K562 (cell line): ENCODE results near the gene RPTOR. TPM values are rescaled to one million over a fixed set of nuclear protein-coding genes. Genes with fewer than 3 reads are reported as not detected.

Experiments used
- ATAC-seq: fragments of 200-7000 bp; cut with Tn5 transposase; 3 replicates; pipeline ENCODE4 v1.9.1; 2020; ENCODE audit warnings: moderate library complexity
- BruUV-seq: library from RNA; stranded (reverse); fragments of 400-500 nt; replicated peaks from 2 replicates; lab custom pipeline; 2021; lab: Mats Ljungman, UMichigan
- CTCF ChIA-PET: fragments of 300-600 bp; formaldehyde crosslinking; extraction: SDS; loops from one replicate; lab custom pipeline; 2021; ENCODE audit warnings: low intra/inter-chr PET ratio; lab: Yijun Ruan, JAX
- POLR2A ChIA-PET: fragments of 300-600, 350-650 bp; sonication (Branson Sonifier 250); formaldehyde crosslinking; extraction: SDS; loops from one replicate; lab custom pipeline; 2021; ENCODE audit warnings: antibody characterized with exemption, inconsistent platforms; lab: Yijun Ruan, JAX
- DNase-seq, 4 experiments: peaks; one replicate each; pipeline versions ENCODE4 v3.0.0 to v3.0.0-alpha.2; 2011 to 2018; ENCODE audit warnings: low spot score in 3 of 4, mixed read lengths in 3 of 4; ENCODE audit errors: extremely low read depth in 1 of 4
- FAIRE-seq: peaks from 2 replicates; lab custom pipeline; 2011; peaks lifted over from hg19 to GRCh38; lab: Jason Lieb, UNC
- H2AFZ ChIP-seq: 2 replicates; pipeline ENCODE4 v1.6.0; 2011; ENCODE audit warnings: low read depth, low read length, control low read depth, inconsistent platforms
- H3K27ac ChIP-seq: fragments of 200-600 bp; 3 replicates; pipeline ENCODE4 v1.8.0; 2011; ENCODE audit warnings: low read depth, mild to moderate bottlenecking, control low read depth, inconsistent platforms, low read length, moderate library complexity, mixed read lengths; ENCODE audit errors: extremely low read depth
- H3K27me3 ChIP-seq, 2 experiments: fragments of 300-600 bp in 1 of 2; 2 replicates in 1 of 2; 3 replicates in 1 of 2; pipeline versions ENCODE4 v1.6.0 to v1.8.0; 2011; ENCODE audit warnings: inconsistent platforms in 2 of 2, low read length in 2 of 2, mild to moderate bottlenecking in 1 of 2, mixed read lengths in 1 of 2, moderate library complexity in 1 of 2; ENCODE audit not compliant: control insufficient read depth in 2 of 2, insufficient read depth in 2 of 2
- H3K36me3 ChIP-seq: fragments of 300-600 bp; 3 replicates; pipeline ENCODE4 v1.8.0; 2011; ENCODE audit warnings: mild to moderate bottlenecking, low read length, inconsistent platforms; ENCODE audit not compliant: control insufficient read depth, insufficient read depth
- H3K4me1 ChIP-seq, 2 experiments: fragments of 200-600 bp in 1 of 2; replicated peaks in 1 of 2; 2 replicates in 1 of 2; 3 replicates in 1 of 2; pipeline versions ENCODE4 v1.5.1 to v1.8.0; 2011; ENCODE audit warnings: inconsistent platforms in 2 of 2, low read length in 2 of 2, mild to moderate bottlenecking in 1 of 2, mixed read lengths in 1 of 2, moderate library complexity in 1 of 2; ENCODE audit not compliant: control insufficient read depth in 2 of 2, insufficient read depth in 2 of 2
- H3K4me2 ChIP-seq: 2 replicates; pipeline ENCODE4 v1.6.1; 2011; ENCODE audit warnings: low read length, control low read depth, inconsistent platforms, mixed read lengths; ENCODE audit not compliant: insufficient read depth
- H3K4me3 ChIP-seq: fragments of 200-600 bp; sonication (generic), shearing (Covaris generic); 2 replicates; pipeline ENCODE4 v1.5.1; 2016; ENCODE audit warnings: control low read depth, inconsistent platforms
- H3K79me2 ChIP-seq: fragments of 200-600 bp; 3 replicates; pipeline ENCODE4 v1.8.0; 2011; ENCODE audit warnings: low read length, inconsistent platforms; ENCODE audit not compliant: control insufficient read depth, insufficient read depth
- H3K9ac ChIP-seq, 2 experiments: 2 replicates each; pipeline versions ENCODE4 v1.6.0 to v1.6.1; 2011; ENCODE audit warnings: low read depth in 2 of 2, low read length in 2 of 2, control low read depth in 1 of 2, inconsistent platforms in 1 of 2, mild to moderate bottlenecking in 1 of 2, mixed read lengths in 1 of 2; ENCODE audit not compliant: insufficient read depth in 1 of 2
- H3K9me1 ChIP-seq: one replicate; pipeline ENCODE4 v1.6.0; 2011; ENCODE audit warnings: inconsistent platforms, mild to moderate bottlenecking, low read length, moderate library complexity; ENCODE audit not compliant: control insufficient read depth, insufficient read depth
- H3K9me3 ChIP-seq: replicated peaks from 2 replicates; pipeline ENCODE4 v1.5.1; 2011; ENCODE audit warnings: low read depth, low read length, inconsistent platforms; ENCODE audit not compliant: control insufficient read depth, insufficient read depth
- H4K20me1 ChIP-seq: replicated peaks from 2 replicates; pipeline ENCODE4 v1.6.1; 2011; ENCODE audit warnings: low read length, inconsistent platforms, mixed read lengths; ENCODE audit not compliant: control insufficient read depth, insufficient read depth
- CCNT2 ChIP-seq: IDR thresholded peaks from 2 replicates; pipeline ENCODE4 v1.6.1; 2011; ENCODE audit warnings: borderline replicate concordance, low read depth, mild to moderate bottlenecking, moderate library complexity, mixed read lengths, low read length; ENCODE audit not compliant: insufficient read length; ENCODE audit errors: extremely low read depth
- POLR2A ChIP-seq: fragments of 450-650 bp; conservative IDR thresholded peaks from 2 replicates; pipeline ENCODE4 v1.6.1; 2016
- RAD51 ChIP-seq: fragments of 450-650 bp; IDR thresholded peaks from 2 replicates; pipeline ENCODE4 v1.7.1; 2016; ENCODE audit warnings: low read depth, mild to moderate bottlenecking, borderline replicate concordance
- WGBS: fragments of 100-300 bp; shearing (Covaris generic); methylation state at CpG from one replicate; pipeline ENCODE4 v1.1.6; 2016; ENCODE audit warnings: low coverage, mixed read lengths; ENCODE audit not compliant: insufficient coverage; ENCODE audit errors: missing lambda C conversion rate; 5-methylcytosine and 5-hydroxymethylcytosine counted together
- in situ Hi-C: fragments of 300-500 bp; cut with MboI; formaldehyde crosslinking; loops from 4 replicates; pipeline ENCODE4 v1.15.0; 2018; ENCODE audit warnings: inconsistent platforms, mixed read lengths
- intact Hi-C: fragments of 100-400 bp; cut with micrococcal nuclease; formaldehyde crosslinking; loops from 2 replicates; pipeline ENCODE4 v1.14.2; 2022
- polyA plus RNA-seq, 8 experiments: library from polyadenylated mRNA; depleted of rRNA in 4 of 8; stranded (reverse) in 5 of 8; unstranded in 3 of 8; fragments of >200 nt; fragmentation: Nextera tagmentation in 2 of 8; fragmentation: Illumina TruSeq in 1 of 8; extraction: Ambion mirVana in 2 of 8; extraction: Trizol in 1 of 8; gene quantifications; 2 replicates each; pipeline versions ENCODE4 v1.2.1 to v1.2.3, GENCODE V29; 2011 to 2014; ENCODE audit warnings: inconsistent platforms in 1 of 8, missing spikeins in 1 of 8
- total RNA-seq, 7 experiments: library from RNA; depleted of rRNA in 6 of 7; stranded (reverse); fragments of >200 nt in 6 of 7; fragmentation: Illumina TruSeq in 2 of 7; extraction: Trizol in 2 of 7; gene quantifications; 2 replicates each; pipeline versions ENCODE4 v1.2.1 to v1.2.3, GENCODE V29; 2011 to 2021; ENCODE audit warnings: low replicate concordance in 1 of 7
- TF ChIP-seq, protein P1 (sequence below): fragments of 450-650 bp; IDR thresholded peaks from 2 replicates; pipeline ENCODE4 v1.6.1; 2017; ENCODE audit warnings: antibody characterized with exemption, mild to moderate bottlenecking
- TF ChIP-seq, protein P2 (sequence below): fragments of 450-650 bp; formaldehyde crosslinking; IDR thresholded peaks from 2 replicates; pipeline ENCODE4 v1.4.0; 2020; ENCODE audit warnings: mild to moderate bottlenecking, mixed read lengths

The RPTOR gene
- total and polyA plus RNA-seq, 9 of the 15 experiments (the other 6 are each of a cell fraction or from before 2014, with no cell fraction given), result 0.24 to 54.1 (median 10.2) TPM

DNA sequence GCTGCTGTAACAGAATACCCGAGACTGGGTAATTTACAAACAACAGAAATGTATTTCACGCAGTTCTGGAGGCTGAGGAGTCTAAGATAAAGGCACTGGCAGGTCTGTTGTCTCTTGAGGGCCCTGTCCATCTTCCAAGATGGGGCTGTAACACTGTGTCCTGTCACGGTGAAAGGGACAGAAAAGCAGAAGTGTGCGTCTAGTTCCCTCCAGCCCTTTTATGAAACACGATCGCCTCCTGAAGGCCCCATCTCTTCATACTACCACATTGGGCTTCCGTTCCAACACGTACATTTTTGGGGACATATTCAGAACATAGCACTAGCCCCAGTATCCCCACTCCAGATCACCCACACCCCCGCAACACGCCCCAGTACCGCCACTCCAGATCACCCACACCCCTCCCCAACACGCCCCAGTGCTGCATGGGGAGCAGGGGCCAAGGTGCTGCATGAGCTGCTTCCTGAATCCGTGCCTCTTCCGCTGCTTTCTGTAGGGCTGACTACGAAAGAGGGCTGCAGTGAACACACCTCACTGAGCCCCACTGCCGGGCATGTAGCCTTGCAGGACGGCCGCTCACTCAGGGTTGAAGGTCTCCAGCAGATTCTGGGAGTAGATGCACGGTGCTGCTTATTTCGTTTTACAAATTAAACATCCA is 91.9 kb downstream of the RPTOR start:
- intact Hi-C loops, result no loop called here
- in situ Hi-C loops, result no loop called here
- no TSS peak for BruUV-seq
- Histone ChIP-seq H4K20me1 (peaks cover 17% of the 10 kb centered on the region; the same call in 1 of the 2 replicates), H3K4me2 (no peak overlapping the region), H2AFZ (no peak overlapping the region), H3K4me1 (peaks cover 10 to 22% of the 10 kb centered on the region in 2 experiments; a peak in 4 of 5 replicates), H3K9ac (0 out of 4 replicates have a peak overlapping the region, but pooled peaks of 1 of the 2 experiments have one; percentile 3), H3K36me3 (peaks cover 9% of the 10 kb centered on the region; the same call in 1 of the 3 replicates), H3K4me3 (no peak overlapping the region), H3K79me2 (peaks cover 71% of the 10 kb centered on the region), H3K27me3 (no peaks in the 10 kb centered on the region; a peak in 1 of 5 replicates), H3K9me1 (no peaks in the 10 kb centered on the region), H3K9me3 (no peaks in the 10 kb centered on the region), H3K27ac (no peak overlapping the region)
- TF ChIP-seq CCNT2 (no peak), RAD51 (no peak), POLR2A (no peak)
- TF ChIP-seq, protein P1, sequence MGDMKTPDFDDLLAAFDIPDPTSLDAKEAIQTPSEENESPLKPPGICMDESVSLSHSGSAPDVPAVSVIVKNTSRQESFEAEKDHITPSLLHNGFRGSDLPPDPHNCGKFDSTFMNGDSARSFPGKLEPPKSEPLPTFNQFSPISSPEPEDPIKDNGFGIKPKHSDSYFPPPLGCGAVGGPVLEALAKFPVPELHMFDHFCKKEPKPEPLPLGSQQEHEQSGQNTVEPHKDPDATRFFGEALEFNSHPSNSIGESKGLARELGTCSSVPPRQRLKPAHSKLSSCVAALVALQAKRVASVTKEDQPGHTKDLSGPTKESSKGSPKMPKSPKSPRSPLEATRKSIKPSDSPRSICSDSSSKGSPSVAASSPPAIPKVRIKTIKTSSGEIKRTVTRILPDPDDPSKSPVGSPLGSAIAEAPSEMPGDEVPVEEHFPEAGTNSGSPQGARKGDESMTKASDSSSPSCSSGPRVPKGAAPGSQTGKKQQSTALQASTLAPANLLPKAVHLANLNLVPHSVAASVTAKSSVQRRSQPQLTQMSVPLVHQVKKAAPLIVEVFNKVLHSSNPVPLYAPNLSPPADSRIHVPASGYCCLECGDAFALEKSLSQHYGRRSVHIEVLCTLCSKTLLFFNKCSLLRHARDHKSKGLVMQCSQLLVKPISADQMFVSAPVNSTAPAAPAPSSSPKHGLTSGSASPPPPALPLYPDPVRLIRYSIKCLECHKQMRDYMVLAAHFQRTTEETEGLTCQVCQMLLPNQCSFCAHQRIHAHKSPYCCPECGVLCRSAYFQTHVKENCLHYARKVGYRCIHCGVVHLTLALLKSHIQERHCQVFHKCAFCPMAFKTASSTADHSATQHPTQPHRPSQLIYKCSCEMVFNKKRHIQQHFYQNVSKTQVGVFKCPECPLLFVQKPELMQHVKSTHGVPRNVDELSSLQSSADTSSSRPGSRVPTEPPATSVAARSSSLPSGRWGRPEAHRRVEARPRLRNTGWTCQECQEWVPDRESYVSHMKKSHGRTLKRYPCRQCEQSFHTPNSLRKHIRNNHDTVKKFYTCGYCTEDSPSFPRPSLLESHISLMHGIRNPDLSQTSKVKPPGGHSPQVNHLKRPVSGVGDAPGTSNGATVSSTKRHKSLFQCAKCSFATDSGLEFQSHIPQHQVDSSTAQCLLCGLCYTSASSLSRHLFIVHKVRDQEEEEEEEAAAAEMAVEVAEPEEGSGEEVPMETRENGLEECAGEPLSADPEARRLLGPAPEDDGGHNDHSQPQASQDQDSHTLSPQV, result no peak
- TF ChIP-seq, protein P2, sequence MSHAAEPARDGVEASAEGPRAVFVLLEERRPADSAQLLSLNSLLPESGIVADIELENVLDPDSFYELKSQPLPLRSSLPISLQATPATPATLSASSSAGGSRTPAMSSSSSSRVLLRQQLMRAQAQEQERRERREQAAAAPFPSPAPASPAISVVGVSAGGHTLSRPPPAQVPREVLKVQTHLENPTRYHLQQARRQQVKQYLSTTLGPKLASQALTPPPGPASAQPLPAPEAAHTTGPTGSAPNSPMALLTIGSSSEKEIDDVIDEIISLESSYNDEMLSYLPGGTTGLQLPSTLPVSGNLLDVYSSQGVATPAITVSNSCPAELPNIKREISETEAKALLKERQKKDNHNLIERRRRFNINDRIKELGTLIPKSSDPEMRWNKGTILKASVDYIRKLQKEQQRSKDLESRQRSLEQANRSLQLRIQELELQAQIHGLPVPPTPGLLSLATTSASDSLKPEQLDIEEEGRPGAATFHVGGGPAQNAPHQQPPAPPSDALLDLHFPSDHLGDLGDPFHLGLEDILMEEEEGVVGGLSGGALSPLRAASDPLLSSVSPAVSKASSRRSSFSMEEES (CRISPR knock-in tag), result no peak
- FAIRE-seq (no peak), ATAC-seq (no peak), DNase-seq (no peak)
- CTCF ChIA-PET, result no interaction called here
- 86% methylated on average over 20 of the region's 20 CpGs for WGBS
- POLR2A ChIA-PET, result interaction anchor here (0.6 to 1.5 kb wide), 2 partner anchors 11 to 40 kb away, joined by 3 to 4 read pairs; no protein-coding TSS in a partner anchor
